ENCODE data around the gene SAT2. TPM values are rescaled to one million over a fixed set of nuclear protein-coding genes. Genes with fewer than 3 reads are reported as not detected.

The SAT2 gene
- total RNA-seq, 1 experiment from 2014 or later, result 66.8 TPM

- peak overlapping the region; percentile 78 for H3K27ac Mint-ChIP-seq (ENCODE audit: low read depth, unreplicated experiment)
- ChIA-PET POLR2A (interaction anchor here (0.8 to 14.9 kb wide), 6 partner anchors 16 to 108 kb away, joined by 4 to 303 read pairs (median 128); partner anchors contain the start of genes CD68, FXR2, POLR2A and SAT2), CTCF (interaction anchor here (0.5 to 1.3 kb wide), 5 partner anchors 21 to 1158 kb away, joined by 3 to 6 read pairs (median 4); partner anchors contain the start of gene WRAP53)
- H3K9me3 Mint-ChIP-seq (ENCODE audit: unreplicated experiment), result no peaks in the 10 kb centered on the region
- TF ChIP-seq CTCF (IDR thresholded peaks at IDR 0.05; ENCODE audit: unreplicated experiment), result no peak
- no peak for DNase-seq (ENCODE audit: unreplicated experiment)
- BruUV-seq (replicated peaks), result no TSS peak
- intact Hi-C loops (cut with micrococcal nuclease), result loop anchor here (2.0 kb wide), 1 partner anchor 23 kb away; the partner anchor contains the start of gene FXR2
- H3K4me1 Mint-ChIP-seq (ENCODE audit: insufficient read depth, unreplicated experiment), result peaks cover 35% of the 10 kb centered on the region
- no peak overlapping the region for H3K4me3 Mint-ChIP-seq (ENCODE audit: unreplicated experiment)
- H3K27me3 Mint-ChIP-seq (ENCODE audit: insufficient read depth, unreplicated experiment), result no peaks in the 10 kb centered on the region
- peaks cover 63% of the 10 kb centered on the region for H3K36me3 Mint-ChIP-seq (ENCODE audit: insufficient read depth, unreplicated experiment)
Measured at GRCh38 chr17:7591596-7591995, 36.0 kb downstream of the SAT2 start.

- no peak for TF ChIP-seq CTCF (IDR thresholded peaks at IDR 0.05; ENCODE audit: unreplicated experiment)
- ChIA-PET CTCF (interaction anchor here (0.6 to 4.4 kb wide), 8 partner anchors 11 to 266 kb away, joined by 3 to 59 read pairs (median 4); partner anchors contain the start of genes CD68 and FXR2), POLR2A (interaction anchor here (0.5 to 14.9 kb wide), 11 partner anchors 15 to 155 kb away, joined by 3 to 303 read pairs (median 21); partner anchors contain the start of genes CD68, FXR2, POLR2A and SAT2)
- no peaks in the 10 kb centered on the region for H3K9me3 Mint-ChIP-seq (ENCODE audit: unreplicated experiment)
- H3K36me3 Mint-ChIP-seq (ENCODE audit: insufficient read depth, unreplicated experiment), result peaks cover 58% of the 10 kb centered on the region
- intact Hi-C loops (cut with micrococcal nuclease), result loop anchor here (2.0 kb wide), 1 partner anchor 24 kb away; the partner anchor contains the start of gene FXR2
- peaks cover 37% of the 10 kb centered on the region for H3K4me1 Mint-ChIP-seq (ENCODE audit: insufficient read depth, unreplicated experiment)
- DNase-seq (ENCODE audit: unreplicated experiment), result peak; percentile 65
- no TSS peak for BruUV-seq (replicated peaks)
- peak overlapping the region; percentile 78 for H3K27ac Mint-ChIP-seq (ENCODE audit: low read depth, unreplicated experiment)
- H3K27me3 Mint-ChIP-seq (ENCODE audit: insufficient read depth, unreplicated experiment), result no peaks in the 10 kb centered on the region
- H3K4me3 Mint-ChIP-seq (ENCODE audit: unreplicated experiment), result peak overlapping the region; percentile 76
Measured at GRCh38 chr17:7590743-7591142, 36.9 kb downstream of the SAT2 start.

GRCh38 chr17:7589891-7590691 lies 37.5 kb downstream of the SAT2 start, which contains the start of gene SOX15:
TSS of gene SOX15 (minus strand) at chr17:7590094. CDS start at chr17:7589676, 418 bp downstream.
- peak; percentile 80 for DNase-seq (ENCODE audit: unreplicated experiment)
- Mint-ChIP-seq H3K36me3 (ENCODE audit: insufficient read depth, unreplicated experiment) (peaks cover 51% of the 10 kb centered on the region), H3K4me1 (ENCODE audit: insufficient read depth, unreplicated experiment) (peaks cover 38% of the 10 kb centered on the region), H3K4me3 (ENCODE audit: unreplicated experiment) (peak within 1 kb of the TSS; percentile 76), H3K9me3 (ENCODE audit: unreplicated experiment) (no peaks in the 10 kb centered on the region), H3K27me3 (ENCODE audit: insufficient read depth, unreplicated experiment) (no peaks in the 10 kb centered on the region), H3K27ac (ENCODE audit: low read depth, unreplicated experiment) (peak within 1 kb of the TSS; percentile 78)
- no TSS peak for BruUV-seq (replicated peaks)
- no peak for TF ChIP-seq CTCF (IDR thresholded peaks at IDR 0.05; ENCODE audit: unreplicated experiment)
- intact Hi-C loops (cut with micrococcal nuclease), result loop anchor here (1.0 to 2.0 kb wide), 3 partner anchors 25 to 75 kb away; partner anchors contain the start of genes FXR2 and SENP3
- CTCF ChIA-PET, result interaction anchor here (0.6 to 7.7 kb wide), 21 partner anchors 8 to 1123 kb away, joined by 3 to 89 read pairs (median 4); partner anchors contain the start of genes CD68, DNAH2, FXR2 and TP53
- POLR2A ChIA-PET, result interaction anchor here (0.6 to 14.9 kb wide), 24 partner anchors 12 to 565 kb away, joined by 3 to 303 read pairs (median 4); partner anchors contain the start of genes CD68, DNAH2, FXR2 and NEURL4

All from MCF 10A (cell line).